Lower leg skin (tissue), 3 donors: ENCODE results near the gene RAB43.

Source experiments
- CTCF ChIP-seq, 3 donors: fragments of 450-650 bp; IDR thresholded peaks; one replicate each; pipeline ENCODE4 v1.5.1; 2016; ENCODE audit warnings: antibody characterized with exemption in 3 of 3, mild to moderate bottlenecking in 3 of 3, moderate library complexity in 2 of 3
- POLR2A ChIP-seq, 2 donors: fragments of 450-650 bp; IDR thresholded peaks; one replicate each; pipeline ENCODE4 v1.6.1; 2016 to 2017; ENCODE audit warnings: antibody characterized with exemption in 2 of 2, mild to moderate bottlenecking in 1 of 2, moderate library complexity in 1 of 2

GRCh38 chr3:129117134-129117533 is 4.5 kb downstream of the RAB43 start:
- no peak for TF ChIP-seq CTCF (IDR thresholded peaks at IDR 0.05)
- no peak for TF ChIP-seq POLR2A (IDR thresholded peaks at IDR 0.05)
